HEK293T (cell line): ENCODE measurements around the gene SERPINA6.
"Not testable (repeated sequence)": the region's sequence is repeated elsewhere in the genome, so short reads cannot be mapped to it uniquely, and the experiment has no call there.

Experiments used
- BHLHE40 ChIP-seq: fragments of 450-650 bp; IDR thresholded peaks from 2 replicates; pipeline ENCODE4 v1.6.1; 2016; ENCODE audit warnings: mild to moderate bottlenecking, moderate library complexity, borderline replicate concordance
- FOXK2 ChIP-seq: fragments of 450-650 bp; IDR thresholded peaks from 2 replicates; pipeline ENCODE4 v1.6.1; 2016; ENCODE audit warnings: mild to moderate bottlenecking

DNA sequence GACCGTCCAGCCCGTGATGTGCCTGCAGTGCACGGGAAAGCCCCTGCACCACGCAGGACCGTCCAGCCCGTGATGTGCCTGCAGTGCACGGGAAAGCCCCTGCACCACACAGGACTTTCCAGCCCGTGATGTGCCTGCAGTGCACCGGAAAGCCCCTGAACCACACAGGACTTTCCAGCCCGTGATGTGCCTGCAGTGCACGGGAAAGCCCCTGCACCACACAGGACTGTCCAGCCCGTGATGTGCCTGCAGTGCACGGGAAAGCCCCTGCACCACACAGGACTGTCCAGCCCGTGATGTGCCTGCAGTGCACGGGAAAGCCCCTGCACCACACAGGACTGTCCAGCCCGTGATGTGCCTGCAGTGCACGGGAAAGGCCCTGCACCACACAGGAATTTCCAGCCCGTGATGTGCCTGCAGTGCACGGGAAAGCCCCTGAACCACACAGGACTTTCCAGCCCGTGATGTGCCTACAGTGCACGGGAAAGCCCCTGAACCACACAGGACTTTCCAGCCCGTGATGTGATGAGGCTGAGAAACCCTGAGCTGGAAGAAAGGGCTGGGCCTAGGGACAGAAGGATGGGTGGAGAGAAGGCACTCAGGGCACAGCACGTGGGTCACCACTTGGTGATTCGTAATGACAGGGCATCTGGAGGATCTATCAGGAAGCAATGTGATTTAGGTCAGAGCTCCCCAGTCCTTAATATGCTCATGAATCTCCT is 23.1 kb upstream of the SERPINA6 start:
- TF ChIP-seq BHLHE40, FOXK2: not testable (repeated sequence)
